Fibroblast of the aortic adventitia (primary cell): ENCODE measurements around the gene APOC1. TPM values are rescaled to one million over a fixed set of nuclear protein-coding genes. Genes with fewer than 3 reads are reported as not detected.

Experiments used
- DNase-seq: peaks from one replicate; pipeline ENCODE4 v3.0.0-alpha.2; 2010; ENCODE audit warnings: low read depth
- H3K4me3 ChIP-seq: 2 replicates; pipeline ENCODE4 v1.5.1; 2011; ENCODE audit warnings: low read depth, mild to moderate bottlenecking, control low read depth, low read length, moderate library complexity
- CTCF ChIP-seq: IDR thresholded peaks from 2 replicates; pipeline ENCODE4 v1.5.1; 2011; ENCODE audit warnings: mild to moderate bottlenecking, low read length, control low read depth, inconsistent platforms; ENCODE audit not compliant: insufficient read depth
- total RNA-seq: library from RNA; depleted of rRNA; stranded (reverse); fragments of >200 nt; gene quantifications from 2 replicates; pipeline ENCODE4 v1.2.3, GENCODE V29; 2012; ENCODE audit warnings: low replicate concordance

The APOC1 gene
- total RNA-seq, 1 donor = 1.7 TPM

GRCh38 chr19:44900328-44901244 is 13.8 kb upstream of the APOC1 start:
- TF ChIP-seq CTCF = no peak
- no peak overlapping the region for H3K4me3 ChIP-seq
- no peak for DNase-seq

- H3K4me3 ChIP-seq = no peak overlapping the region
- TF ChIP-seq CTCF = no peak
- DNase-seq = no peak
Measured at GRCh38 chr19:44903216-44903601, 11.2 kb upstream of the APOC1 start.

- no peak overlapping the region for H3K4me3 ChIP-seq
- DNase-seq = peak; percentile 63
- TF ChIP-seq CTCF = peak; percentile 99
Measured at GRCh38 chr19:44903602-44904425, 10.6 kb upstream of the APOC1 start.

GRCh38 chr19:44904426-44904994 is 9.9 kb upstream of the APOC1 start:
- no peak overlapping the region for H3K4me3 ChIP-seq
- DNase-seq = no peak
- peak; percentile 13 for TF ChIP-seq CTCF

GRCh38 chr19:44905437-44906160 is 8.8 kb upstream of the APOC1 start, which contains the start of gene APOE:
Gene APOE, plus strand, starts transcription at chr19:44905796. Its CDS starts 829 bp downstream, at chr19:44906625.
- H3K4me3 ChIP-seq = peak within 1 kb of the TSS; percentile 28
- no peak for DNase-seq
- no peak for TF ChIP-seq CTCF

- no peak for DNase-seq
Measured at GRCh38 chr19:44907613-44908012, 6.8 kb upstream of the APOC1 start.

More at GRCh38 chr19:44907613-44908012, 6.8 kb upstream of the APOC1 start:
- no peak for TF ChIP-seq CTCF
- H3K4me3 ChIP-seq = no peak overlapping the region
